VCaP (cell line): ENCODE data around the gene HINT1.
"Not testable (repeated sequence)": the region's sequence is repeated elsewhere in the genome, so short reads cannot be mapped to it uniquely, and the experiment has no call there.

Experiments used
- H3K27ac ChIP-seq: fragments of 450-650 bp; 2 replicates; pipeline ENCODE4 v1.5.1; 2017
- TF ChIP-seq, protein P1 (sequence below): fragments of 450-650 bp; conservative IDR thresholded peaks from 2 replicates; pipeline ENCODE4 v1.5.1; 2017; ENCODE audit warnings: mild to moderate bottlenecking, moderate library complexity

HINT1 gene

DNA sequence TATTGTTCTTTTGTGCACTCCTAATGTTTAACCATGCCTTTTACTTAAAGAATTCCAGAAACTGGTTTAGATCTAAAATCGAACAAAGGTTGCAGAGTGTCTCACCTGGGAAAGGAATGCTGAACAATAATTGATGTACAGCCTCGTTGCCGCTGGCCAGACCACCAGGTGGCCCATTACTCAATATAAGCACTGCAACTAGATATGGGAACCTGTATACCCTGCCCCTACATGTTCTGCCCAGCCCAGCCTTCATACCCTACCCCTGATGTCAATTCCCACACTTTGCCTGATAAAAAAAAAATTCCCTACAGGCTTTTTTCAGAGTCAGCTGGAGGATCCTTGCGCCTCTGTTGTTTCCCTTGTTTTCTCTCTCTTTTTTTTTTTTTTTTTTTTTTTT, 13.8 kb downstream of the HINT1 start:
- TF ChIP-seq, protein P1, sequence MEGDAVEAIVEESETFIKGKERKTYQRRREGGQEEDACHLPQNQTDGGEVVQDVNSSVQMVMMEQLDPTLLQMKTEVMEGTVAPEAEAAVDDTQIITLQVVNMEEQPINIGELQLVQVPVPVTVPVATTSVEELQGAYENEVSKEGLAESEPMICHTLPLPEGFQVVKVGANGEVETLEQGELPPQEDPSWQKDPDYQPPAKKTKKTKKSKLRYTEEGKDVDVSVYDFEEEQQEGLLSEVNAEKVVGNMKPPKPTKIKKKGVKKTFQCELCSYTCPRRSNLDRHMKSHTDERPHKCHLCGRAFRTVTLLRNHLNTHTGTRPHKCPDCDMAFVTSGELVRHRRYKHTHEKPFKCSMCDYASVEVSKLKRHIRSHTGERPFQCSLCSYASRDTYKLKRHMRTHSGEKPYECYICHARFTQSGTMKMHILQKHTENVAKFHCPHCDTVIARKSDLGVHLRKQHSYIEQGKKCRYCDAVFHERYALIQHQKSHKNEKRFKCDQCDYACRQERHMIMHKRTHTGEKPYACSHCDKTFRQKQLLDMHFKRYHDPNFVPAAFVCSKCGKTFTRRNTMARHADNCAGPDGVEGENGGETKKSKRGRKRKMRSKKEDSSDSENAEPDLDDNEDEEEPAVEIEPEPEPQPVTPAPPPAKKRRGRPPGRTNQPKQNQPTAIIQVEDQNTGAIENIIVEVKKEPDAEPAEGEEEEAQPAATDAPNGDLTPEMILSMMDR, result no peak
- no peak overlapping the region for H3K27ac ChIP-seq

DNA sequence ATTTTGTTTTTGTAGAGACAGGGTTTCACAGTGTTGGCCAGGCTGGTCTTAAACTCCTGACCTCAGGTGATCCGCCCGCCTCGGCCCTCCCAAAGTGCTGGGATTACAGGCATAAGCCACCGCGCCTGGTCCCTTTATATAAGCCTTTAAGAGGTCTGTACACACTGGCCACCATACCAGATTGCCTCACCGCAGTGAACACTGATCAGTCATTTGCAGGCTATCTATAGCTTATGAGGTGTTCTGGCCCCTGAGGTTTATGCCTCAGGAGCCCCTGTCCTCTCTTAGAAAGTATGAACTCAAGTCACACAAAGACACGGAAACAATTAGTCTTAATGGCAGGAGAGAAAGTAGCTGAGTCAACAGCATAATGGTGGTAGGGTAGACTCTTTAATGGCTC, 14.6 kb downstream of the HINT1 start:
- no peak overlapping the region for H3K27ac ChIP-seq
- TF ChIP-seq, protein P1, result no peak

DNA sequence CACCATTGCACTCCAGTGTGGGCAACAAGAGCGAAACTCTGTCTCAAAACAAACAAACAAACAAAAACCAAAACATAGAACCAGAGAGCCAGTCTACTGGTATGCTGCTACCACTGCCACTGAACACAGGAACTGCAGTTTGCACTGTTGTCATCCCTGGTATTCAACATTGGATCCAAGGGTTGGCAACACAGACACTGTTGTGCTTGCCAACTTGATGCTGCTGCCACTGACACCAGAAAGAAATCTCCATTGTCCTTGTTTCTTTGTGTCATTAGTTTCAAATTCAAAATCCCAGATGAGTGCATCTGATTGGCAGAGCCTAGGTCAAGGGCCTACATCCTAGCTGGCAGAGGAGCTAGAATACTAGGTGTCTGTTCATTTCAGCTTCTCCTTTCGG, 16.2 kb downstream of the HINT1 start:
- TF ChIP-seq, protein P1, result no peak
- no peak overlapping the region for H3K27ac ChIP-seq

DNA sequence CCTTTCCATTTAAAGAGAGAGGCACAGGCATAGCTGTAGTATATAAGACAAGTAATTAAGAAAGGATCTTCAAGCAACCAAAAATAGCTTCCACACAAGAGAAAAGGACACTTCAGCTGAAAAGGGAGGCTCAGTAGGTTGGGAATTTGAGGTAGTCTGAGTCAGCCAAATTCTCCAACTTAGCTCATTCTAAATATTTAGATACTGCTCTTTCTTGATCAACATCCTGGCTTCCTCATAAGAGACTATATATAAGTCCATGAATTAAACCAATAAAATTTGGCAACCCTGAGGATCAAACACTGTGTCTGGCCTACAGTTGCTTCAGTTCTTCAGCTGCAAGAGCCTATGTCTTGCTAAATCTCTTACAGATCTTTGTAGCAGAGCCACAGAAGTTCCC, 17.8 kb downstream of the HINT1 start:
- H3K27ac ChIP-seq, result no peak overlapping the region
- TF ChIP-seq, protein P1, result no peak

DNA sequence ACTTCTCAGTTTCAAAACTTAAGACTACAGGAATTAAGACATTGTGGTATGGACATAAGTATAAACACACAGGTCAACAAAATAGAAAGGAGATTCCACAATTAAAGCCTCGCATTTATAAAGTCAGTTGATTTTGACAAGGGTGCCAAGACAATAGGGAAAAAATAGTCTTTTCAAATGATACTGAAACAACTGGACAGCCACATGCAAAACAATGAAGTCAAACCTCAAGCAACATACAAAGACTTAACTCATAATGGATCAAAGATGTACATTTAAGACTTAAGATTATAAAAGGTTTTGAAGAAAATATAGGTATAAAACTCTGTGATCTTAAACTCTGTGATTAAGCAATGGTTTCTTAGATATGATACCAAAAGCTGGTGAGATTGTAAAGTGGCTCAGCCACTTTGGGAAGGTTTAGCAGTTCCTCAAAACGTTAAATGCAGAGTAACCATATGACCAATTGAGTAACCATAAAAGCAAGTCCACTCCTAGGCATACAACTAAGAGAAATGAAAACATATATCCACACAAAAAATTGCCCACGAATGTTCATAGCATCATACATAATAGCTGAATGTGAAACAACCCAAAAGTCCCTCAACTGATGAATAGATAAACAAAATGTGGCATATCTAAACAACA, 22.0 kb downstream of the HINT1 start:
- H3K27ac ChIP-seq, result no peak overlapping the region
- TF ChIP-seq, protein P1, result no peak

DNA sequence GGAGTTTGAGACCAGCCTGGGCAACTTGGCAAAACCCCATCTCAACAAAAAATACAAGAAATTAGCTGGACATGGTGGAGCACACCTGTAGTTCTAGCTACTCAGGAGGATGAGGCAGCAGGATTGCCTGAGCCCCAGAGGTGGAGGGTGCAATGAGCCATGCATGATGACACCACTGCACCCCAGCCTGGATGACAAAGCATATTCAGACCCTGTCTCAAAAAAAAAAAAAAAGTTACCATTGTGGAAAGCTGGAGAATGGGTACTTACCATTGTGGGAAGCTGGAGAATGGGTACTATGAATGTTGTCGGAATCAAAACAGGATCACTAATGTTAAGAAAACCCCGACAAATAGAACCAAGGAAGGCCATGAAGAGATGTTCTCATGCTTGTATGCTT, 25.7 kb downstream of the HINT1 start:
- TF ChIP-seq, protein P1, result no peak
- H3K27ac ChIP-seq, result no peak overlapping the region

DNA sequence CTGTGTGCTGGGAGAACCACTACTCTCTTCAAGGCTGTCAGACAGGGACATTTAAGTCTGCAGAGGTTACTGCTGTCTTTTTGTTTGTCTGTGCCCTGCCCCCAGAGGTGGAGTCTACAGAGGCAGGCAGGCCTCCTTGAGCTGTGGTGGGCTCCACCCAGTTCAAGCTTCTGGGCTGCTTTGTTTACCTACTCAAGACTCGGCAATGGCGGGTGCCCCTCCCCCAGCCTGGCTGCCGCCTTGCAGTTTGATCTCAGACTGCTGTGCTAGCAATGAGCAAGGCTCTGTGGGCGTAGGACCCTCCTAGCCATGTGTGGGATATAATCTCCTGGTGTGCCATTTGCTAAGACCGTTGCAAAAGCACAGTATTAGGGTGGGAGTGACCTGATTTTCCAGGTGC, 26.6 kb downstream of the HINT1 start:
- not testable (repeated sequence) for H3K27ac ChIP-seq

DNA sequence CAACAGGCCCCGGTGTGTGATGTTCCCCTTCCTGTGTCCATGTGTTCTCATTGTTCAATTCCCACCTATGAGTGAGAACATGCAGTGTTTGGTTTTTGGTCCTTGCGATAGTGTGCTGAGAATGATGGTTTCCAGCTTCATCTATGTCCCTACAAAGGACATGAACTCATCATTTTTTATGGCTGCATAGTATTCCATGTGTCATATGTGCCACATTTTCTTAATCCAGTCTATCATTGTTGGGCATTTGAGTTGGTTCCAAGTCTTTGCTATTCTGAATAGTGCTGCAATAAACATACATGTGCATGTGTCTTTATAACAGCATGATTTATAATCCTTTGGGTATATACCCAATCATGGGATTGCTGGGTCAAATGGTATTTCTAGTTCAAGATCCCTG, 32.0 kb downstream of the HINT1 start:
- not testable (repeated sequence) for H3K27ac ChIP-seq

DNA sequence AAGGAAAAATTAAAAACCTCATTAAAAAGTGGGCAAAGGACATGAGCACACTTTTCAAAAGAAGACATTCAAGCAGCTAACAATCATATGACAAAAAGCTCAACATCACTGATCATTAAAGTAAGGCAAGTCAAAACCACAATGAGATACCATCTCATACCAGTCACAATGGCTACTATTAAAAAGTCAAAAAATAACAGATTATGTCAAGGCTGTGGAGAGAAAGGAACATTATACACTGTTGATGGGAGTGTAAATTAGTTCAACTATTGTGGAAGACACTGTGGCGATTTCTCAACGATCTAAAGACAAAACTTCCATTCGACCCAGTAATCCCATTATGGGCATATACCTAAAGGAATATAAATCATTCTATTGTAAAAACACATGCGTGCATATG, 35.8 kb downstream of the HINT1 start:
- H3K27ac ChIP-seq, result no peak overlapping the region
- TF ChIP-seq, protein P1, result no peak

DNA sequence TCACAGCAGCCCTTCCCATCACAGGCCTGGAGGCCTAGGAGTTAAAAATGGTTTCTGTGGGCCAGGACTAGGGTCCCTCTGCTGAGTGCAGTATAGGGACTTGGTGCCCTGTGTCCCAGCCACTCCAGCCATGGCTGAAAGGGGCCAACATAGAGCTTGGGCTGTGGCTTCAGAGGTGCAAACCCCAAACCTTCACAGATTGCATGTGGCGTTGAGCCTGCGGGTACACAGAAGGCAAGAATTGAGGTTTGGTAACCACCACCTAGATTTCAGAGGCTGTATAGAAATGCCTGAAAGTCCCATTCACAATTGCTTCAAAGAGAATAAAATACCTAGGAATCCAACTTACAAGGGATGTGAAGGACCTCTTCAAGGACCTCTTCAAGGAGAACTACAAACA, 37.8 kb downstream of the HINT1 start:
- H3K27ac ChIP-seq, result not testable (repeated sequence)
